ENCODE data around the gene CDK6.

CDK6 gene

DNA sequence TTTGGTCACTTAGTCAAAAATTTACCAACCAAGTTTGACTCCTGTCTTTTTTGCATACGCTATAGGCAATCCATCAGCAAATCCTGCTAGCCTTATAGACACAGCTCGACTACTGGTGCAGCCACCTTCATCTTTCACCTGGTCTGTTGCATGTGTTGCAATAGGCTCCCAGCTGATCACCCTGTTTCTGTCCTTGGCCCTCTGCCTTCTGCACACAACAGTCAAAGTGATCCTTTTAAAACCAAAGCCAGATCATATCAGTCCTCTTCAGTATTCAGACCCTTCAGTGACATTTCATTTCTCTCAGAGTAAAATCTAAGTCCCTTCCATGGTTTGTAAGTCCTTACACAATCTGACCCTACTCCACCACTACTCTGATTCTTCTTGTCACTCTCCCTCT, 10.9 kb upstream of the CDK6 start:
- H3K4me3 ChIP-seq (ENCODE audit: low read depth, low read length), result no peak overlapping the region
- DNase-seq (ENCODE audit: low read depth), result no peak
- TF ChIP-seq, protein P1, sequence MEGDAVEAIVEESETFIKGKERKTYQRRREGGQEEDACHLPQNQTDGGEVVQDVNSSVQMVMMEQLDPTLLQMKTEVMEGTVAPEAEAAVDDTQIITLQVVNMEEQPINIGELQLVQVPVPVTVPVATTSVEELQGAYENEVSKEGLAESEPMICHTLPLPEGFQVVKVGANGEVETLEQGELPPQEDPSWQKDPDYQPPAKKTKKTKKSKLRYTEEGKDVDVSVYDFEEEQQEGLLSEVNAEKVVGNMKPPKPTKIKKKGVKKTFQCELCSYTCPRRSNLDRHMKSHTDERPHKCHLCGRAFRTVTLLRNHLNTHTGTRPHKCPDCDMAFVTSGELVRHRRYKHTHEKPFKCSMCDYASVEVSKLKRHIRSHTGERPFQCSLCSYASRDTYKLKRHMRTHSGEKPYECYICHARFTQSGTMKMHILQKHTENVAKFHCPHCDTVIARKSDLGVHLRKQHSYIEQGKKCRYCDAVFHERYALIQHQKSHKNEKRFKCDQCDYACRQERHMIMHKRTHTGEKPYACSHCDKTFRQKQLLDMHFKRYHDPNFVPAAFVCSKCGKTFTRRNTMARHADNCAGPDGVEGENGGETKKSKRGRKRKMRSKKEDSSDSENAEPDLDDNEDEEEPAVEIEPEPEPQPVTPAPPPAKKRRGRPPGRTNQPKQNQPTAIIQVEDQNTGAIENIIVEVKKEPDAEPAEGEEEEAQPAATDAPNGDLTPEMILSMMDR (IDR thresholded peaks at IDR 0.05; ENCODE audit: low read depth, low read length, missing control alignments), result no peak

DNA sequence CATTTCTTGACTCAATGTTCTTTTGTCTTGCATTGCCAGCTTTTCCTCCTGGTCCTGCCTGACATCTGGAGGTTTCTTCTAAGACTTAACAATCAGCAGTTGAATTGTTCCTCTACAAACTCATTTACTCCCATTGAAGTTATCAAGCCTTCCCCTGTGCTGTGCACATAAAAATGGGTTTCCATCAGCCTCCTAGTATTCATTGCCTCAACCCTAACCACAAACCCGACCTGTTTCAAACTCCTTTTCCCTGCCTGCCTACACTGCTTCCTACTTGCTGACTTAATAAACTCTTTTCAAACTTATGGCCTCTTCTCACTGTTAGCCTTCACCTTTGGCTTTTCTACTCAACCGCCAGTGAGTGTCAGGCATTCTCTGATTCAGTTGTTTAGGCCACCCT, 9.4 kb upstream of the CDK6 start:
- no peak for DNase-seq (ENCODE audit: low read depth)
- TF ChIP-seq, protein P1 (IDR thresholded peaks at IDR 0.05; ENCODE audit: low read depth, low read length, missing control alignments), result no peak
- H3K4me3 ChIP-seq (ENCODE audit: low read depth, low read length), result no peak overlapping the region

DNA sequence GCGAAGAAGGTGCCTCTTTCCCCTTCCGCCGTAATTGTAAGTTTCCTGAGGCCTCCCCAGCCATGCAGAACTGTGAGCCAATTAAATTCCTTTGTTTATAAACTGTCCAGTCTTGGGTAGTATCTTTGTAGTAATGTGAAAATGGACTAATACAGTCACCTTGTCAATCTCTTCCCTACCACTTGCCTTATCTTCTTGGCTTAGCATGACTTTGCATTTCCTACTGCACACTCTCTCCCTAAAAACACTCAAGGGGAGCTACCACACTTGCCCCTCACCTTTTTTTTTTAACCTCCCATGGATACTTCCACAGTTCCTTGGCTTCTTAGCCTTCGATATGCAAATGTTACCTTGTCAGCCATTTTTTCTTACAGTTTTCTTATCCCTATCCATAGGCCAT, 7.4 kb upstream of the CDK6 start:
- TF ChIP-seq, protein P1 (IDR thresholded peaks at IDR 0.05; ENCODE audit: low read depth, low read length, missing control alignments), result no peak
- no peak overlapping the region for H3K4me3 ChIP-seq (ENCODE audit: low read depth, low read length)
- DNase-seq (ENCODE audit: low read depth), result no peak

DNA sequence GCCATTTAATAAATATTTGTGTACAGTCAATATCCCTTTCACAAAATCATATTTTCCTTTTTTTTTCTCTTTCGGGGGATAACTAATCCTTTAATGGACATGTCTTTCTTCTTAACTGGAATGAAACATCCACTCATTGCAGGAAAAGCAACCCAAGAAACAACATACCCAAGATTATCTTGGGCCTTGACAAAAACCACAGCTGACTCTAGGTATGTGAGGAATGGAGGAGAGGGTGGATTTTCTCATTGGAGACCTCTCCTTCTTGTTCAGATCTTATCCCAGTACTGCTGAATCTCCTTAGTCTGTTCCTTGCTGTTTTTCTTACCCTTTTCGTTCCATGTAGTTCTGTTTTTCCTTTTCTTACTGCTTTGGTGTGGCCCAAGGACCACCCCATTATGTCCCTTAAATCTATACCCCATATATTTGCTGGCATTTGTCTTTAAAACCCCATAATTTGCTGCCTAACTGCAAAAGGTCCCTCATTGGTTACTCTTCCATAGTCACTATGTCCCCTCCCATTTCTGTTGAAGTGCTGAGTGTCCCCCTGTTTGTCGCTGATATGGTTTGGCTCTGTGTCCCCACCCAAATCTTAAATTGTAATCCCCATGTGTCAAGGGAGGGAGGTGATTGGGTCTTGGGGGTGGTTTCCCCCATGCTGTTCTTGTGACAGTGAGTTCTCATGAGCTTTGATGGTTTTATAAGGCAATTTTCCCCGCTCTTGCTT, 6.8 kb upstream of the CDK6 start:
- H3K4me3 ChIP-seq (ENCODE audit: low read depth, low read length), result no peak overlapping the region
- TF ChIP-seq, protein P1 (IDR thresholded peaks at IDR 0.05; ENCODE audit: low read depth, low read length, missing control alignments), result no peak
- DNase-seq (ENCODE audit: low read depth), result no peak

DNA sequence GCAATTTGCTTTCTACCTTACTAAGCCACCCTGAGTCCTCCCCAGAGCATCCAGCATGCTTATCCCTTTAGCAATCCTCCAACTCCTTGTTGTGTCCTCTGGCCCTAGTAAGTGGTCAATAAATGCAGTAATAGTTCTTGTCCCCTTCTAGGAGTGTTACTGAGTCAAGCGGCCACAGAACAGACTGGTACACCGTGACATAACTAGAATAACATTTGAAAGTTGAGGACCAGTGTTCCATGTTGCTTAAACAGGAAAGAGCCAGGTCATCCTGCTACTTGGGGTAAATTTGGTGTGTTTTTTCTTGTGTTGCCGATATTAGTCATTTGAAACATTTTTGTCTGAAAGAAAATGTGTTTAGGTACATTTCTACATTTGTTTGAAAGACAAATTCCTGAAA, 4.8 kb upstream of the CDK6 start:
- H3K4me3 ChIP-seq (ENCODE audit: low read depth, low read length), result no peak overlapping the region
- no peak for DNase-seq (ENCODE audit: low read depth)
- TF ChIP-seq, protein P1 (IDR thresholded peaks at IDR 0.05; ENCODE audit: low read depth, low read length, missing control alignments), result no peak

DNA sequence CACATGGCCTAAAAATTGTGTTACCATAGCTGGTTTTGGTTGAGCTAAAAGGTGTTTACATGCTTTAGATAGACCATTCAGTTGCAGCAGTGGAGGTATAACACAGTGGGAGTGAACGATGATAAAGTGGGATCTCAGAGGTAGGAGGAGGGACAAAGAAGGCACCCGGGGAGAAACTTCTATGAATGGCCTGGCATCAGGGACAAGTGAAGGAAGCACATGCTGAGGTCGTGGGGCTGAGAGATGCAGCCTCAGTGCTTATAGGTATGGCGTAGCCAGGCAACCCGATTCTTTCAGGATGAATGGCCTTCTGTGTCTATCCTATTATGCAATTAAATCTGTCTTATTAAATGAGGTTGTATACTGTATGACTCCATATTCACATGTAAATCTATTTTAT, 3.9 kb upstream of the CDK6 start:
- H3K4me3 ChIP-seq (ENCODE audit: low read depth, low read length), result no peak overlapping the region
- TF ChIP-seq, protein P1 (IDR thresholded peaks at IDR 0.05; ENCODE audit: low read depth, low read length, missing control alignments), result no peak
- no peak for DNase-seq (ENCODE audit: low read depth)

DNA sequence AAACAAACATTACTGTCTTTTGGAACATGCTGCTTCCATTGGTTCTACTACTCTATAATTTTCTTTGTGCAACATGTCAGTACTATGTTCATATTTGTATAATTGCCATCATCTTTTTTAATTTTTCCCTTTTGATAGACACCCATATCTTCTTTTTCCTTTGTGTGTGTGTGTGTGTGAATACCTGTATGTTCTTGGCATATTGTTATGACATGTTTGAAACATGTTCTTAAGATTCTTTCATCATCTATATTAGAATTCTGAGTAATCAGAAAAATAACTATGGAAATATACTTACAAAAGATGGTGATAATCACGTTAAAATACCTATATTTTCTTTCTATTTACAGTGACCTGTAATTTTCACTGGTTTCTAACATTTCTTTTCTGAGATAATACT, 3.5 kb upstream of the CDK6 start:
- DNase-seq (ENCODE audit: low read depth), result no peak
- no peak overlapping the region for H3K4me3 ChIP-seq (ENCODE audit: low read depth, low read length)
- TF ChIP-seq, protein P1 (IDR thresholded peaks at IDR 0.05; ENCODE audit: low read depth, low read length, missing control alignments), result no peak
